ENCODE results near the gene FAM76B. TPM values are rescaled to one million over a fixed set of nuclear protein-coding genes. Genes with fewer than 3 reads are reported as not detected.

FAM76B gene
- total RNA-seq, 1 experiment from 2014 or later = 13.3 TPM

DNA sequence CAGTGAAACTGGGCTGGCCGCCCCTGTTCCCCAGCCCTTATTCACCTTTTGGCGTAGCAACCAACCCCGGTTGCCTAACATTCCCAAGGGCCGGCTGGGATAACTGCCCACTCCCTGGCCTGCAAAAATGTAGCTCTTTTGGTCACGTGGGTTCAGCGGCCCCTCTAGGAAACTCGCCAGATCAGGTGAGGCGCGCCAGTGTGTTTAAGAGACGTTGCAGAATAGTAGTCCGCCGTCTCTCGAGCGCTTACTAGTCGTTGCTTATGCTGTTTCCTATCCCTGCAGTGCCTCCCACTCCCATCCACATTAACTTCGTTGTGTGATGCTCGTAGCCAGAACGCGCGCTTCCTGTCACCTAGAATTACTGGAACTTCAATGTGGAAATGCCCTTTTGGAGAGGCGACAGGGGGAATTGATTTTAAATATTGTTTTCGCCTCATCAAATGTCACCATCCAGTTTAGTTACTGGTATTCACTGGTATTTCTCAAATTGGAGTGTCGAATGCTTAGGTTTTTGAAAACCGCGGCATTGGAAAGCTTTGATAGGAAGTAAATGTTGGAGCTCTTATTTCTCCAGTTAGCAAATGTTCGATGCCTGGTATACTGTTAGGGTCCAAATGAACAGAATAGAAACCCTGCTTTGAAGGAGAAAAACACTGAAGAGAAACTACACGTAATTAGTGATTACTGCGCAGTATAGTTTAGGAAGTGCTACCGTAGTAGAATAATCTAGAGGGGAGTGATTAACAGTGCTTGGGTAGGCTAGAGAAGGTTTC, 1.5 kb upstream of the FAM76B start:
- 0 out of 2 replicates have a peak, but pooled peaks cover 8% of the 10 kb centered on the region for H4K20me1 ChIP-seq (ENCODE audit: low read length)
- ATAC-seq (peak; percentile 3), DNase-seq (peak; percentile 65)
- H3F3A ChIP-seq (ENCODE audit: low read length, unreplicated experiment) = no peaks in the 10 kb centered on the region
- H3K9me2 ChIP-seq (replicated peaks; ENCODE audit: low read length) = no peaks in the 10 kb centered on the region
- ChIA-PET POLR2A (ENCODE audit: unreplicated experiment) (interaction anchor here (0.5 kb wide), 1 partner anchor 472 kb away, joined by 4 read pairs; no protein-coding TSS in a partner anchor), CTCF (interaction anchor here (0.6 to 1.1 kb wide), 2 partner anchors 603 to 640 kb away, joined by 3 to 4 read pairs; no protein-coding TSS in a partner anchor)
- intact Hi-C loops (cut with micrococcal nuclease) = loop anchor here (1.0 to 5.0 kb wide), 5 partner anchors 40 to 598 kb away; partner anchors contain the start of genes CCDC82 and MTMR2
- BruUV-seq (replicated peaks) = no TSS peak
- H3K9me3 ChIP-seq (ENCODE audit: low read length) = no peaks in the 10 kb centered on the region
- peaks cover 74% of the 10 kb centered on the region for H3K79me2 ChIP-seq (ENCODE audit: low read length)
- H3K4me3 ChIP-seq (ENCODE audit: low read length) = peak overlapping the region; percentile 86
- peak overlapping the region; percentile 87 for H3K27ac ChIP-seq (ENCODE audit: low read length)
- peak overlapping the region; percentile 97 for H3K4me2 ChIP-seq (ENCODE audit: low read length)
- TF ChIP-seq EZH2 (IDR thresholded peaks at IDR 0.05; ENCODE audit: low read length, unreplicated experiment) (no peak), CTCF (conservative IDR thresholded peaks at IDR 0.05; ENCODE audit: low read depth, low read length) (no peak), EZH2phosphoT487 (IDR thresholded peaks at IDR 0.05; ENCODE audit: borderline replicate concordance, low read length) (no peak)
- H3K9ac ChIP-seq (ENCODE audit: low read length) = peak overlapping the region; percentile 89
- no peaks in the 10 kb centered on the region for H3K27me3 ChIP-seq (ENCODE audit: low read length)
- H2AFZ ChIP-seq (ENCODE audit: low read length) = peak overlapping the region; percentile 94
- peaks cover under 1% of the 10 kb centered on the region; the same call in 1 of the 2 replicates for H3K36me3 ChIP-seq (ENCODE audit: low read depth, low read length)
- H3K4me1 ChIP-seq (ENCODE audit: insufficient read depth, low read length) = peaks cover 42% of the 10 kb centered on the region

DNA sequence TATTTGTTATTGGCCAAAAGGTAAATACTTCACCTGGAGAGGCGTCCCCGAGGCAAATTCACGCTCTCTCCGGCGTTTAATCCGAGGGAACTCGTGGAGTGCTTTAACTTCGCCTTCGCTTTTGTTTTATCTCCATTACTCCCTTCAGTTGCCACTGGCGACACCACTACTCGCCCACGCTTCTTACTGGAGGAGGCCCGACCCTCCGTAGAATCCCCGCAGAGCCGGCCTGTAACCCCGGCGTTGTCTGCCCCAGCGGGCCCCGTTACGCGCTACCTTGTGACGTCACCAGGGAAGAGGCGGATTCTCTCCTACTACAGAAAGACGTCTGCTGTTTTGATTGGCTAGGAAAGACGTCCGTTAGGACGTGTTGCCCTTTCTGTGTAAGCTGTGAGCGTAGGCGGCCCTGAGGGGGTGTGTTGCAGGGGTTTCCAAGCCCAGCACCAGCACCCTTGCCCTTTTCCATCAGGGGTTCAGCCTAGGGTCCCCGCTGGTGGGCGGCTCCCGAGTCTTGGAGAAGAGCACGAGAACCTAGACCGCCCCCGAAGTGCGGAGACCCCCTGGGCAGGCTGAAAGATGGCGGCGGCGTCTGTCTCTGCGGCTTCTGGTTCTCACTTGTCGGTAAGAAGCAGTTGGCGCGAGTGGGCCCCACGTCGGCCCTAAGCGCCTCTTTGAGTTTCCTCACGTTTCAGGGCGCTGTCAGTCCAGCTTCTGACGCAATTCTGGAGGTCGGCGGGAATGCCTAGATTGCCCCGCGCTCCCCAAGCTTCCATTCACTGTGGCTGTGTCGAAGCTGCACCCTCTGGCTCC, 746 bp upstream of the FAM76B start, which contains the start of gene CEP57:
CEP57 (plus strand) TSS at position 376 of the 810 bp plus-strand sequence; CDS start at position 577, 201 bp downstream.
- Histone ChIP-seq H3K4me2 (ENCODE audit: low read length) (peak within 1 kb of the TSS; percentile 97), H3K79me2 (ENCODE audit: low read length) (peaks cover 66% of the 10 kb centered on the region), H3F3A (ENCODE audit: low read length, unreplicated experiment) (no peaks in the 10 kb centered on the region), H3K27ac (ENCODE audit: low read length) (peak within 1 kb of the TSS; percentile 87), H2AFZ (ENCODE audit: low read length) (peak within 1 kb of the TSS; percentile 94), H3K9me2 (replicated peaks; ENCODE audit: low read length) (no peaks in the 10 kb centered on the region), H3K4me1 (ENCODE audit: insufficient read depth, low read length) (peaks cover 42% of the 10 kb centered on the region), H3K36me3 (ENCODE audit: low read depth, low read length) (peaks cover 8% of the 10 kb centered on the region), H4K20me1 (ENCODE audit: low read length) (0 out of 2 replicates have a peak, but pooled peaks cover 8% of the 10 kb centered on the region), H3K9me3 (ENCODE audit: low read length) (no peaks in the 10 kb centered on the region), H3K4me3 (ENCODE audit: low read length) (peak within 1 kb of the TSS; percentile 86), H3K9ac (ENCODE audit: low read length) (peak within 1 kb of the TSS; percentile 89), H3K27me3 (ENCODE audit: low read length) (no peaks in the 10 kb centered on the region)
- intact Hi-C loops (cut with micrococcal nuclease) = loop anchor here (1.0 to 5.0 kb wide), 5 partner anchors 41 to 599 kb away; partner anchors contain the start of genes CCDC82 and MTMR2
- ChIA-PET CTCF (interaction anchor here (0.6 to 1.1 kb wide), 3 partner anchors 553 to 723 kb away, joined by 3 read pairs; no protein-coding TSS in a partner anchor), POLR2A (ENCODE audit: unreplicated experiment) (interaction anchor here (0.5 kb wide), 1 partner anchor 473 kb away, joined by 4 read pairs; no protein-coding TSS in a partner anchor)
- no peak for TF ChIP-seq EZH2 (IDR thresholded peaks at IDR 0.05; ENCODE audit: low read length, unreplicated experiment)
- TF ChIP-seq EZH2phosphoT487 (IDR thresholded peaks at IDR 0.05; ENCODE audit: borderline replicate concordance, low read length) = no peak
- TF ChIP-seq CTCF (conservative IDR thresholded peaks at IDR 0.05; ENCODE audit: low read depth, low read length) = no peak
- ATAC-seq = peak; percentile 73
- peak; percentile 99 for DNase-seq
- BruUV-seq (replicated peaks) = TSS peak; percentile 51
